NAMALWA (cell line): Measurements from ENCODE around the gene FGD6.
A peak's percentile ranks its signal among the peaks of the same experiment; 100 is the strongest.
"Not testable (repeated sequence)": the region's sequence is repeated elsewhere in the genome, so short reads cannot be mapped to it uniquely, and the experiment has no call there.

Experiments
- DNase-seq: peaks from one replicate; pipeline ENCODE4 v3.0.0-alpha.2; 2015; ENCODE audit warnings: low spot score

The FGD6 gene

DNA sequence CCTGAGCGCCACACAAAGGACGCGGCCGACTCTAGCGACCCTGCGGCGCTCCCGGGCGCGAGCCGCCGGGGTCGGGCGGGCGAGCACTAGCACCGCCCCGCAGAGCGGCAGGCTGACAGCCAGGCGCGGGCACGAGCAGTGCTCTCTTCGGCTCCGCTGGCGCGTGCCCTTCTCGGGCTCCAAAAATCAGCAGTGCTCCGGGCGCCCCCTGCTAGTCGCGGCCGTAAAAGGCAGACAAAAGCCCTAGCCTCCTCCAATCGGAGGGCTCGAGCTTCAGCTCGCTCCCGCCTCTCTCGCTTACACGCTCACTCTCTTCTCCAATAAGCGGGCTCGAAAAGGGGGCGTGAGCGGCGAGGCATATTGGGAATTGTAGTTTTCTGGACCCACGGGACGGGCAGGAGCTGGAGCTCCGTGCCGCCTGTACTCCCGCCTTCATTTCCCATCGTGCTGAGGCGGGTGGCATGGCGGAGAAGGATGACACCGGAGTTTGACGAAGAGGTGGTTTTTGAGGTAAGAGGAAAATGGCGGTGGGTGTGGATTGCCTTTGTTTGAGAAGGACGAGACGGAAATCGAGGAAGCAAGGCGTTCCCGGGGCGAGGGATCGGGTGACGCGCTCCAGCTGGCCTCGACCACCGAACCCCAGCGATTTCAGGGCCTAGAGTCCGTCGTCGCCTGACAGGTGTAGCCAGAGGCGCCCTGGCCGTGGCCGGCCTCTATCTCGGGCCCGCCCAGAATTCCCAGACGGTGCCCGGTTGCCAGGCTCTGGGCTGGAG, at the start of gene FGD6, which contains the start of gene VEZT:
TSS of gene FGD6 (minus strand) at position 91 of the 773 bp plus-strand sequence. CDS start 227 bp downstream, outside the sequence.
TSS of gene VEZT (plus strand) at position 431 of the 773 bp plus-strand sequence. CDS start at position 475, 44 bp downstream.
- peak; percentile 99 for DNase-seq

DNA sequence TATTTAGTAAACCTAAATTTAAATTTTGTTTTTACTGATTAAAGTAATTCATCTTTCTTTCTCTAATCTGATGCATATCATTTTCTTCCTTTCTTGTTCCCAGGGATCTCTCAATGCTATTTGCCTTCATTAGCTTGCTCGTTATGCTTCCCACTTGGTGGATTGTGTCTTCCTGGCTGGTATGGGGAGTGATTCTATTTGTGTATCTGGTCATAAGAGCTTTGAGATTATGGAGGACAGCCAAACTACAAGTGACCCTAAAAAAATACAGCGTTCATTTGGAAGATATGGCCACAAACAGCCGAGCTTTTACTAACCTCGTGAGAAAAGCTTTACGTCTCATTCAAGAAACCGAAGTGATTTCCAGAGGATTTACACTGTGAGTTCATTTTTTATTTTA, 49.0 kb upstream of the FGD6 start:
- no peak for DNase-seq

DNA sequence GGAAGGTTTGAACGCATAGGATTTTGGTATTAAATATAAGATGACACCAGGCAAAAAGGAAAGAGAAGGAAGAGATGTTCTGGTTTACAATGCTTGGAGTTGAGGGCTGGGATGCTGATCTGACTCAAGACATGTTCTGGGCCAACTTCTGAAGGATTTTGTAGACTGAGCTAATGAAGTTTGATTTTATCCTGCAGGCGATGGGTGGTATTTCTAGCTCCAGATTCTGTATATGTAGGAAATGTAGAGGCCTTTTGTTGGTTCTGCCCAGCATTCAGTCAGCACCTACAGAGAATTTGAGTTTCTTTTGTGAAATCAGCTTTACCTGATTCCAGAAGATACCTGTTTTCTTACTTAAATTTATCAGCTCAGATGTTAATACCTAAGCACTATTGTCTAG, 48.5 kb upstream of the FGD6 start:
- peak; percentile 13 for DNase-seq

DNA sequence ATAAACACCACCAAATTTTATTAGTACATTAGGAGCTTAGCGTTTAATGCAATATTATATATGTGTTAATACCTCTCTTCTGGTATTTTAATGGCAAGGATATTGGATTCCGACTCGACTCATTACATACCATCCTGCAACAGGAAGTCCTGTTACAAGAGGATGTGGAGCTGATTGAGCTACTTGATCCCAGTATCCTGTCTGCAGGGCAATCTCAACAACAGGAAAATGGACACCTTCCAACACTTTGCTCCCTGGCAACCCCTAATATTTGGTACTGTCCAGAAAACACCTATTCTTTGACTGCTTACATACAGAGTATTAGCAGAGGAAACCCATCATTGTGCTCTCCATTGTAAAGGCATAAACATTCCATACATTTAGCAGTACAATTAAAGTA, 45.5 kb upstream of the FGD6 start:
- DNase-seq = no peak

DNA sequence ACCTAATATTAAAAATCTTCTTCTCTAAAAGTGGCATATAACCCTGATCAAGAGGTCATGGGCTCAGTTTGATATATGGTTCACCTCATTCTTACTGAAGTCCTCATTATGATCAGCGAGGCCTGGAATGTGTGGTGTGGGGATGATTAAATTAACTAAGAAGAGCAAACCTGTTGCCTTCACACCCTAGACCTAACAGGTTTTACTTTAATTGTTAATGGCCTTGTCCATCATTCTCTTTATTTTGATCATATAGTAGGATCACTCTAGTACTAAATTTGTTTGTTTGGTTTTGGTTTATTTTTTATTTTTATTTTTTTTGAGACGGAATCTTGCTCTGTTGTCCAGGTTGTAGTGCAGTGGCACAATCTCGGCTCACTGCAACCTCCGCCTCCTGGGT, 43.8 kb upstream of the FGD6 start:
- DNase-seq = no peak

DNA sequence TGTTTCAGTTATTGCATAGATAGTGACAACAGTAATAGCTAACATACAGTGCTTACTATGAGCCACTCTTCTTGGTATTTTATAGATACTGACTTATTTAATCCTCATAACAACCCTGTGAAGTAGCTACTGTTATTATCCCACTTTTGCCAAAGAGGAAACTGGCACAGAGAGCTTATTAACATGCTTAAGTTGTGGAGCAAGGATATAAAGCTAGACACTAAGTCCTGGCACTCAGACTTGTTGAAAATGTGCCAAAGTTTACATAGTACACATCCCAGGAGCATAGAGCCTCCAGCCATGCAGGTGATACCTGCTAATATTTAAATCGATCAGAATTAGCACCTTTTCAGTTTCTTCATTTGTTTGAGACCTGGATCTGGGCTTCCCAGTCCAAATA, 42.1 kb upstream of the FGD6 start:
- DNase-seq = no peak

DNA sequence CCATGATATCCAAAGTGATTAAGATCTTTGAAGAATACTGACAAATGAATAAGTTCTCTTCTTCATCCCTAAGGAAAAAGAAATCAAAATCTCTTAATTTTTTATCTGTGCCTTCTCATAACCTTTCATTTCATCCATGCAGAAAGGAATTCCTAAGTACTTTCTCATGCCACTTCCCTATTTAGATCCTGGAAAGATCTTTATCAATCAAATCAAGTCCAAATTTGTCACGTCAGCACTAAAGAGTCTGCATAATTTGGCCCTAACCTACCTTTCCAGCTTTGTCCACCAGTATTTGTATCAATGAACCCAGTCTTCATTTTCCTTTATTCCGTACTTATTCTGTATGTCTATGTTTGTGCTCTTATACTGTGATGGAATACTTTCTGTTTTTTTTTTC, 41.5 kb upstream of the FGD6 start:
- no peak for DNase-seq

DNA sequence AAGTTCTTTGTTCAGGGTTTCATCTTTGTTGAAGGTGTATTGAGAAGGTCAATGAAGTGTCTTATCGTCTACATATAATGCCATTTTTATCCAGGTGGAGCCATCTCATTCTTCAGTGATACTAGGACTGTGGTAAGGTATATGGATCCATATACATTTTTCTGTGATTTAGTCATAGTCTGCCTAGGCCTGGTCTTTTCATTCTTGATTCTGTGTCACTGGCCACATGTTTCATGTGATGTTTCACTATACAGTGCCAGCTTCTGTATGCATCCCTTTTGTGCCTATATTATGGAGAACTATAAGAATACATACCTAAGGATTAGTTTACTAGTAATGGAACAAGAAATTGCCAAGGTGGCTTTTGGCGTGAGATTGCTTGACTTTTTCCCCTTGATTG, 40.9 kb upstream of the FGD6 start:
- no peak for DNase-seq

DNA sequence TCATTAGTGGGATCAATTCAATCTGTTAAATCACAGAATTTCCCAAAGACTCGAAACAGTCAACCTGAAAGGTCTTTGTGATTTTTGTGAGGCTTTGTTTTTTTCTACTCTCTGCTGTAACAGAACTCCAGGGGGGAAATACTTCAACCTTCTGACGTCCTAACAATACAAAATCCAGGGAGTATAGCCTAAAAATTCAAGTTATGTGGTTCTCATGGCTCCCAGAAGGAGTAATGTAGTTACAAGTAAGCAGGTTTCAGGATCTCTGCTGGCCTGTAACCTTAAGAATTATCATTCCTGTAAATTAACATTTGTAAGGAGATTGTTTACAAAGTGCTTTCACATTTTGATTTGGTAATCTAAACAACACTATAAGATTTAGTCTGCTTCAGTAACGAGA, 40.3 kb upstream of the FGD6 start:
- DNase-seq = no peak

DNA sequence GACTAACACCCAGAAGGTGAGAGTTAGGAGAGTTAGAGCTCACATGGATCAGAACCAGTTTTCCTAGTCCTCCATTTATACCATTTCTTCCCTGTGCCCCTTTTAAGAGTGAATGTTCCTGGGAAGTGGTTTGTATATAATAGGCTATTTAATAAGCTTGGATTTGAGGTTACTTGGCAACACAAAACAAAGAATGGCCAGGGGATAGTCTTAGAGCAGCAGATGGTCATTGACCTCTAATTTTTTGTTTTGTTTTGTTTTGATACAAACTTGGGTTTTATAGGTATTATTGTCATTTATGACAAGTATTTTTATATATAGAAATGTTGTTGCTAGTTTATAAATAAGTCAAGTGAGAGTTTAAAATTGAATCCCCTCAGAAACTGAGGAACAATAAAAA, 36.1 kb upstream of the FGD6 start:
- no peak for DNase-seq

DNA sequence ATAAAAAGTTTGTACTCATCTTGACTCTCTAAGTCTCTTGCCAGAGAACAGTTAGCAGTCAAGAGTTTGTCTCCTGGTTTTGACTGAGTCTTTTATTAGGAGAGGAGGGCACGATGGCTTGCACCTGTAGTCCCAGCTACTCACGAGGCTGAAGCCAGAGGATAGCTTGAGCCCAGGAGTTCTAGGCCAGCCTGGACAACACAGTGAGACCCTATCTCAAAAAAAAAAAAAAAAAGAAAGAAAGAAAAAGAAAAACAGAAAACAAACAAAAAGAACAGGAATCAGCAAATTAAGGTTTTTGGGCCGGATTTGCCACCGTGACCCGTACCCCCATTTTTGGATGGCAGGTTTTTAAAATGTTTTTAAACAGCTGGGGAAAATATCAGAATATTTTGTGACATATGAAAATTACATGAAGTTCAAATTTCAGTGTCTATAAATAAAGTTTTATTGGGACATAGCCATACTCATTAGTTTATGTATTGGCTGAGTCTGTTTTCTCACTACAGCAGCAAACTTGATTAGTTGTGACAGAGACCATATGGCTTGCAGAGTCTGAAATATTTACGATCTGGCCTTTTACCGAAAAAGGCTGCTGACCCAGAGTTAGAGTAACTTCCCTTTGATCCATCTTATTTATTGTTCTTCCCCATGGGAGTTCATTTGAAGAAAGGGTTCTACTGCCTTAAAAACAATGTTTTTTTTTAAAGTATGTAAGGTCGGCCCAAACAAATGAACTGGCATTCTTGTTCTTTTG, 31.5 kb upstream of the FGD6 start:
- DNase-seq = no peak

DNA sequence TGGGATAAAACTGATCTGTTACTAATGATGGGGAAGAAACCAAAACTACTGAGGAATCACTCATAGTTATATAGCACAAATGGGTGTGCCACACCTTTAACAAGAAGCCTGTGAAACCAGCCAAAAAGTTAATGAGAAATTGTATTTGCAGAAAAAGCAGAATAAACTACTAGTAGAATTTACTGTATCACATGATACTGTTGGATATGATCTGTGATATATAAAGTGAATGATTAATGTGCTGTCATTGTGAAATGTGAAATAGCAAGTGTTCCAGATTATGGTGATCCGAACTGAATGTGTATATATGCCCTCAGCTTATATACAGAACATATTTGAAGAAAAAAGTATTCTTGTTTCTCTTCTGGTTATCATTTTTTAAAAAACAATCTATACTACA, 30.8 kb upstream of the FGD6 start:
- DNase-seq = no peak

DNA sequence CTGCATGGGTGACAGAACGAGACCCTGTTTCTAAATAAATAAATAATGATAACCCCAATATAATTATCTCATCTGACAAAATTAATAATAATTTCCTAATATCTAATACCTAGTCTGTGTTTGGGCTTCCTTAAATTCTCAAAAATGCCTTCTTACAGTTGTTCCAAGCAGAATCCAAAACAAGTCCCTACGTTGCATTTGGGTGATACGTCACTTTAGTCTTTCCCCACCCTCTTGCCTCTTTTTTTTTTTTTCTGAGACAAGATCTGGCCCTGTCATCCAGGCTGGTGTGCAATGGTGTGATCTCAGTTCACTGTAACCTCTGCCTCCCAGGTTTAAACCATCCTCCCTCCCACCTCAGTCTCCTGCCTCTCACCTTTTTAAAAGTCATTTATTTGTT, 27.1 kb upstream of the FGD6 start:
- DNase-seq = no peak

DNA sequence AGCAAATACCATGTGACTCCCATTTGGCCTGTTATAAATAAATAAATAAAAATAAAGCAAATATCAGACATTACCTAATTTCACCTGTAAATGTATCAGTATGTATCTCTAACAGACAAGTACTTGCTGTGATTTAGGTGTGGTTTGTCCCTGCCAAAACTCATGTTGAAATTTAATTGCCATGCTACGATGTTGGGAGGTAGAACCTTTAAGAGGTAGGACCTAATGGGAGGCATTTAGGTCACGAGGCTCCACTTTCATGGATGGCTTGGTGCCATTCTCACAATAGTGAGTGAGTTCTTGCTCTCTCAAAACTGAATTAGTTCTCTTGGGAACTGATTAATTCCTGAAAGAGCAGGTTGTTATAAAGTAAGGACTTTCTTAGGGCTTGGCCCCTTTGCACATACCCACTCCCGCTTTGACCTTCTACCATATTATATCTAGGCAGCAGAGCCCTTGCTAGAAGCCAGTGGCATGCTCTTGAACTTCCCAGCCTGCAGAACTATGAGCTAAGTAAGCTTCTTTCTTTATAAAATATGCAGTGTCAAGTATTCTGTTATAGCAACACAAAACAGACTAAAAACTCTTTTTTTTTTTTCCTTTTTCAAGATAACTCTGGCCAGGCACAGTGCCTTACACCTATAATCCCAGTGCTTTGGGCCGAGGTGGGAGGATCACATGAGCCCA, 26.4 kb upstream of the FGD6 start:
- DNase-seq = no peak

DNA sequence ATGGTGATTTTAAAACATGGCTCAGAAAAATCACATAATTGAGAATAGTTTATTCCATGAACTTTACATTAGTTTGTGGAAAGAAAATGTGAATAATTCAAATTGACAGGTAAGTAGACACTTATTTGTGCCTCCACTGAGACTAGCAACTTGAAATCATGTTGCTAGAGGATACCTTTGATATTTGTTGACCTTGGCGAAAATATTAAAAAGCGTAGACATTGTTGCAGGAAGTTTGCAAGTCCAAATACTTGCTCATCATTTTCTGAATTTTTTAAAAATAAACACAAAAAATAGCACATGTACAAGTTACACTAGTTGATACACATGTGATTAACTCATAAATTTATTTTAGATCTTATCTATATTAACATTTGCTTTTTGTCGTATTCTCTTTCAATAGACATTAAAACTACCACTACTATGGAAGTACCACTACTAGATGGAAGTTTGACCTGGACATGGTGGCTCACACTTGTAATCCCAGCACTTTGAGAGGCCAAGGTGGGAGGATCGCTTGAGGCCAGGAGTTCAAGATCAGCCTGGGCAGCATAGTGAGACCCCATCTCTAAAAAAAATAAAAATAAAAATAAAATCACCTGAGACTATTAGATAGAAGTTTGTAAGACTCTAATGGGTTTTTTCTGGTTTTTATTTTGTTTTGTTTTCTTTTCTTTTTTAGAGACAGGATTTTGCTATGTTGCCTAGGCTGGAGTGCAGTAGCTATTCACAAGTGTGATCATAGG, 24.7 kb upstream of the FGD6 start:
- no peak for DNase-seq

DNA sequence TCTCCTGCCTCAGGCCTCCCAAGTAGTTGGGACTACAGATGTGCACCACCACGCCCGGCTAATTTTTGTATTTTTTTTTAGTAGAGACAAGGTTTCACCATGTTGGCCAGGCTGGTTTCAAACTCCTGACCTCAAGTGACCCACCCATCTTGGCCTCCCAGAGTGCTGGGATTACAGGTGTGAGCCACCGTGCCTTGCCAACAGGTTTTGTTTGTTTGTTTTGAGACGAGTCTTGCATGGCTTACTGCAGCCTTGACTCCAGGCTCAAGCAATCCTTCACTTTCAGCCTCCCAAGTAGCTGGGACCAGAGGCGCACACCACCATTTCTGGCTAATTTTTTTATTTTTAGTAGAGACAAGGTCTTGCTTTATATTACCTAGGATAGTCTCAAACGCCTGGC, 23.9 kb upstream of the FGD6 start:
- not testable (repeated sequence) for DNase-seq

DNA sequence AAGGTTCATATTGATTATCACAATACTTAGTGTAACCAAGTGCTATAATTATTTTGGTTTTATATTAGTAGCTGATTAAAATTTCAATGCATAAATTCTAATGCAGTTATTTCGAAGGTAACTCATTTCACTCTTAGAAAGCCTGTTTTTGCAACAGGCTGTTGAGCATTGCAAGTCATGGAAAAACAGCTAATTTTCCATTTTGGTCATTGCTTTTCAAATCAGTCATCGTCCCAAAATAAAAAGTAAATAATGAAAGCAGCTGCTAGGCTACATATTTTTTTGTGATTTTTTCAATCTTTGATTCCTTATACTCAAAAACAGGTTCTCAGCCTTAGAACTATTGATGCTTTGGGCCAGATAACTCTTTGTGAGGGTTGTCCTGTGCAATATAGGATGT, 23.3 kb upstream of the FGD6 start:
- DNase-seq = no peak

DNA sequence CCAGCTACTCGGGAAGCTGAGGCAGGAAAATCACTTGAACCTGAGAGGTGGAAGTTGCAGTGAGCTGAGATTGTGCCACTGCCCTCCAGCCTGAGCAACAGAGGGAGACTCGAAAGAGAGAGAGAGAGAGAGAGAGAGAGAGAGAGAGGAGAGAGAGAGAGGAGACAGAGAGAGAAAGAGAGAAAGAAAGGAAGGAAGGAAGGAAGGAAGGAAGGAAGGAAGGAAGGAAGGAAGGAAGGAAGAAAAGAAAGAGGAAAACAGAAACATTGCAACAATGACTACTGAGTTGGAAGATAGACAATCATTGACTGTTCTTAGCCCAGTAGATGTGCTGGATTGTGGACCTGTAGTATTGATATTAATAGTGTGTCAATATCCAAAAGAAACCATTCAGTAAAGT, 22.6 kb upstream of the FGD6 start:
- not testable (repeated sequence) for DNase-seq

DNA sequence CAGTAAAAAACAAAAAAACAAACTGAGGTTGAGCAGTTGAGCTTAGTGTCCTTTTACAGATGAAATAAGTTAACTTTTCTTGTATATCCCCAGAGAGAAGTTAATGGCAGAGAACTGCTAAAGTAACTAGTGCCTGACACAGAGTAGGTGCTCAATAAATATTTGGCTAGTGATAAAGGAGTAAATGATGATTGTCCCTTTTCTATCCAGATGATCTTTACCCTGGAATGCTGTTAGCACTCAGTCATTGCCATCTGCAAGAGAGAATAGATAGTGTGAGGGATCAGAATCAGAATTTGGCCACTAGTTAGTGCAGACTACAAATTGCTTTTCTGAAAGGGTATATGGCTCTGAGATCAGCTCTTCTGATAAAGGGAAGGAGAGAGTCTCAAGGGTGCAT, 21.9 kb upstream of the FGD6 start:
- DNase-seq = no peak

DNA sequence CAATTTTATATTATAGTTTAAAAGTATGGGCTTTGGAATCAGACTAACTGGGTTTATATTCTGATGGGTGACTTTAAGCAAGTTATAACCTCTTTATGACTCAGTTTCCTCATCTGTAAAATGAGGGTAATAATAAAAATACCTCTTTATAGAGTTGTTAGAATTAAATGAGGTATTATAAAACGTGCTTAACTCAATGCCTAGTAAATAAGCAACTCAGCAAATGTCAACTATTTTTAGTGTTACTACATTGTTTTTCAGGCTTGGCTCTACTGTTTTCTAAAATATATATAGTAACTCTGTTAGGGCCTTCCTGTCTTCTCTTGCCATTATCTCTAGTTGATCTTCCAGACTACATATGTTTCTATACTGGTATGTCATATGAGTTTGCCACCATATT, 20.9 kb upstream of the FGD6 start:
- DNase-seq = no peak

DNA sequence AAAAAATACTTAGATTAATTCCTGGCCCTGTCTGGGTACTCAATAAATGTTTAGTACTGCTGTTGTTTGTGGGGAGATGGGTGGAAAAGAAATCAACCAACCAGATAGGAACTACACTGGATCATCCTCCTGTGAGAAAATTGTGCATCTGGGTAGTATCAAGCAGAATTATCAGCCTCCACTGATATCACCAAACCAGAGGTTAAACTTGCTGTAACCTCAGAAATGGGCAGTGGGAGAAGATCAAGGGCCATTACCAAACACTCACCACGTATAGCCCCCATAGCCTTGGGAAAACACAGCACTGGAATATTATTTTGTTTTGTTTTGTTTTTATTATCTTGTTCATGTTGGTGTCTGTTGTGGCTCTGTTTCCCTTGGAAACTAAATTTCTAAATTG, 20.0 kb upstream of the FGD6 start:
- DNase-seq = no peak

DNA sequence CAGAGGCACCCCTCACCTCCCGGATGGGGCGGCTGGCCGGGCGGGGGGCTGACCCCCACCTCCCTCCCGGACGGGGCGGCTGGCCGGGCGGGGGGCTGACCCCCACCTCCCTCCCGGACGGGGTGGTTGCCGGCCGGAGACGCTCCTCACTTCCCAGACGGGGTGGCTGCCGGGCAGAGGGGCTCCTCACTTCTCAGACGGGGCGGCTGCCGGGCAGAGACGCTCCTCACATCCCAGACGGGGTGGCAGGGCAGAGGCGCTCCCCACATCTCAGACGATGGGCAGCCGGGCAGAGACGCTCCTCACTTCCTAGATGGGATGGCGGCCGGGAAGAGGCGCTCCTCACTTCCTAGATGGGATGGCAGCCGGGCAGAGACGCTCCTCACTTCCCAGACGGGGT, 18.4 kb upstream of the FGD6 start:
- DNase-seq = not testable (repeated sequence)
